Stimulated activated CD8-positive, alpha-beta memory T cell treated with anti-CD3 and anti-CD28 coated beads, Interleukin-12 subunit alpha, Interleukin-12 subunit beta, amount 100 ng/mL, for 1 hour (primary cell): ENCODE results near the gene TCF12.

ENCODE experiments used
- DNase-seq: peaks from one replicate; pipeline ENCODE4 v3.0.0-alpha.2; 2020; ENCODE audit warnings: low read depth

The TCF12 gene

GRCh38 chr15:57048930-57049549, 130.6 kb downstream of the TCF12 start:
- no peak for DNase-seq

GRCh38 chr15:57053470-57053869, 135.0 kb downstream of the TCF12 start:
- no peak for DNase-seq

- DNase-seq, result no peak
Measured at GRCh38 chr15:57054204-57054750, 135.8 kb downstream of the TCF12 start.

GRCh38 chr15:57056357-57056756, 137.9 kb downstream of the TCF12 start:
- DNase-seq, result no peak

- no peak for DNase-seq
Measured at GRCh38 chr15:57057134-57057930, 138.9 kb downstream of the TCF12 start.

- no peak for DNase-seq
Measured at GRCh38 chr15:57059026-57059660, 140.7 kb downstream of the TCF12 start.

GRCh38 chr15:57060799-57061198, 142.4 kb downstream of the TCF12 start:
- DNase-seq, result no peak

GRCh38 chr15:57061281-57061680, 142.8 kb downstream of the TCF12 start:
- no peak for DNase-seq

GRCh38 chr15:57061696-57062095, 143.3 kb downstream of the TCF12 start:
- DNase-seq, result no peak

GRCh38 chr15:57064033-57064432, 145.6 kb downstream of the TCF12 start:
- no peak for DNase-seq

- no peak for DNase-seq
Measured at GRCh38 chr15:57069423-57069822, 151.0 kb downstream of the TCF12 start.

GRCh38 chr15:57070674-57071073, 152.2 kb downstream of the TCF12 start:
- no peak for DNase-seq

GRCh38 chr15:57079446-57079845, 161.0 kb downstream of the TCF12 start:
- no peak for DNase-seq

GRCh38 chr15:57079931-57080620, 161.6 kb downstream of the TCF12 start:
- DNase-seq, result no peak

- no peak for DNase-seq
Measured at GRCh38 chr15:57082054-57082728, 163.7 kb downstream of the TCF12 start.

- no peak for DNase-seq
Measured at GRCh38 chr15:57084192-57084591, 165.7 kb downstream of the TCF12 start.

GRCh38 chr15:57085267-57085666, 166.8 kb downstream of the TCF12 start:
- DNase-seq, result no peak

GRCh38 chr15:57086857-57087427, 168.5 kb downstream of the TCF12 start:
- DNase-seq, result no peak

- no peak for DNase-seq
Measured at GRCh38 chr15:57089815-57090495, 171.5 kb downstream of the TCF12 start.

- DNase-seq, result no peak
Measured at GRCh38 chr15:57090496-57090859, 172.0 kb downstream of the TCF12 start.

- no peak for DNase-seq
Measured at GRCh38 chr15:57091636-57092035, 173.2 kb downstream of the TCF12 start.
